HepG2 (cell line): ENCODE data around the gene OSGIN1. TPM values are rescaled to one million over a fixed set of nuclear protein-coding genes. Genes with fewer than 3 reads are reported as not detected.
A peak's percentile ranks its signal among the peaks of the same experiment; 100 is the strongest.

Experiments used
- ATAC-seq: fragments of 200-7000 bp; cut with Tn5 transposase; 3 replicates; pipeline ENCODE4 v1.9.1; 2020; ENCODE audit warnings: mild to moderate bottlenecking, moderate library complexity
- BruUV-seq: library from RNA; stranded (reverse); fragments of 400-500 nt; replicated peaks from 2 replicates; lab custom pipeline; 2021; lab: Mats Ljungman, UMichigan
- CTCF ChIA-PET: fragments of 300-600 bp; formaldehyde crosslinking; extraction: SDS; loops from one replicate; lab custom pipeline; 2021; ENCODE audit warnings: low total read pairs, inconsistent platforms, low intra/inter-chr PET ratio; lab: Yijun Ruan, JAX
- POLR2A ChIA-PET: fragments of 350-600 bp; sonication (Branson Sonifier 250); formaldehyde crosslinking; loops from one replicate; lab custom pipeline; 2020; ENCODE audit warnings: antibody characterized with exemption, inconsistent platforms; lab: Yijun Ruan, JAX
- DNase-seq: peaks from one replicate; pipeline ENCODE4 v3.0.0-alpha.2; 2015; ENCODE audit warnings: low spot score
- FAIRE-seq: peaks from 3 replicates; lab custom pipeline; 2011; peaks lifted over from hg19 to GRCh38; lab: Jason Lieb, UNC
- H2AFZ ChIP-seq: one replicate; pipeline ENCODE4 v1.6.1; 2011; ENCODE audit warnings: low read length, inconsistent platforms
- H3K27ac ChIP-seq: fragments of 300-600 bp; 3 replicates; pipeline ENCODE4 v1.8.0; 2011; ENCODE audit warnings: mixed run types, mild to moderate bottlenecking, mixed read lengths, low read length, inconsistent platforms; ENCODE audit not compliant: insufficient read depth; ENCODE audit errors: extremely low read length
- H3K27me3 ChIP-seq, 2 experiments: fragments of 200-600 bp in 1 of 2; 2 replicates in 1 of 2; 3 replicates in 1 of 2; pipeline versions ENCODE4 v1.6.0 to v1.8.0; 2011; ENCODE audit warnings: low read length in 2 of 2, mild to moderate bottlenecking in 2 of 2, moderate library complexity in 2 of 2, inconsistent platforms in 1 of 2; ENCODE audit not compliant: insufficient read depth in 2 of 2, control insufficient read depth in 1 of 2
- H3K36me3 ChIP-seq, 2 experiments: fragments of 200-600 bp in 1 of 2; replicated peaks in 1 of 2; 2 replicates in 1 of 2; 3 replicates in 1 of 2; pipeline versions ENCODE4 v1.5.1 to v1.8.0; 2011; ENCODE audit warnings: low read length in 2 of 2, inconsistent platforms in 1 of 2; ENCODE audit not compliant: insufficient read depth in 2 of 2, control insufficient read depth in 1 of 2
- H3K4me1 ChIP-seq: 2 replicates; pipeline ENCODE4 v1.5.1; 2012; ENCODE audit warnings: low read length, inconsistent platforms; ENCODE audit not compliant: insufficient read depth
- H3K4me2 ChIP-seq: 2 replicates; pipeline ENCODE4 v1.6.0; 2011; ENCODE audit warnings: low read depth, low read length, inconsistent platforms
- H3K4me3 ChIP-seq, 3 experiments: fragments of 200-600 bp in 1 of 3; sonication (generic), shearing (Covaris generic) in 1 of 3; replicated peaks in 1 of 3; 2 replicates each; pipeline ENCODE4 v1.5.1; 2011 to 2016; ENCODE audit warnings: low read length in 3 of 3, inconsistent platforms in 2 of 3, low read depth in 2 of 3, mild to moderate bottlenecking in 2 of 3, control low read depth in 1 of 3, mixed read lengths in 1 of 3; ENCODE audit not compliant: insufficient read depth in 1 of 3
- H3K79me2 ChIP-seq: one replicate; pipeline ENCODE4 v1.6.1; 2011; ENCODE audit warnings: low read length, inconsistent platforms; ENCODE audit not compliant: insufficient read depth
- H3K9ac ChIP-seq: 2 replicates; pipeline ENCODE4 v1.6.0; 2011; ENCODE audit warnings: mild to moderate bottlenecking, low read depth, low read length, inconsistent platforms; ENCODE audit not compliant: insufficient read depth
- H3K9me3 ChIP-seq: 2 replicates; pipeline ENCODE4 v1.5.1; 2012; ENCODE audit warnings: mild to moderate bottlenecking, low read length
- H4K20me1 ChIP-seq: 2 replicates; pipeline ENCODE4 v1.6.0; 2011; ENCODE audit warnings: inconsistent platforms, mild to moderate bottlenecking, low read length, moderate library complexity; ENCODE audit not compliant: insufficient read depth
- ARHGAP35 ChIP-seq: sonication (generic); formaldehyde crosslinking; IDR thresholded peaks from 2 replicates; pipeline ENCODE4 v1.9.0; 2022; ENCODE audit warnings: mild to moderate bottlenecking, inconsistent platforms, moderate library complexity, missing genetic modification reagents, borderline replicate concordance
- POLR2A ChIP-seq, 2 experiments: IDR thresholded peaks; 2 replicates each; pipeline ENCODE4 v1.6.1; 2011; ENCODE audit warnings: low read depth in 2 of 2, low read length in 2 of 2, mild to moderate bottlenecking in 1 of 2, moderate library complexity in 1 of 2; ENCODE audit not compliant: insufficient read depth in 1 of 2
- ZC3H4 ChIP-seq: sonication (generic); formaldehyde crosslinking; IDR thresholded peaks from 2 replicates; pipeline ENCODE4 v1.4.0; 2020; ENCODE audit warnings: missing genetic modification reagents, borderline replicate concordance
- ZNF629 ChIP-seq: sonication (generic); formaldehyde crosslinking; conservative IDR thresholded peaks from 2 replicates; pipeline ENCODE4 v1.5.0; 2020; ENCODE audit warnings: missing genetic modification reagents
- ZNF788 ChIP-seq: sonication (generic); formaldehyde crosslinking; IDR thresholded peaks from 2 replicates; pipeline ENCODE4 v1.5.0; 2020; ENCODE audit warnings: mild to moderate bottlenecking, missing genetic modification reagents, borderline replicate concordance
- WGBS: methylation state at CpG from one replicate; pipeline ENCODE4 v1.1.6; 2017; ENCODE audit warnings: low lambda C conversion rate; 5-methylcytosine and 5-hydroxymethylcytosine counted together
- in situ Hi-C: cut with HindIII; loops from 2 replicates; pipeline ENCODE4 v1.10.0; 2017; ENCODE audit warnings: low pct_unique_long_range_greater_than_20kb; ENCODE audit not compliant: extremely low pct_ligation_motif_present
- intact Hi-C: fragments of 100-400 bp; cut with micrococcal nuclease; formaldehyde crosslinking; loops from one replicate; pipeline ENCODE4 v1.10.0; 2022; ENCODE audit not compliant: unreplicated experiment
- polyA plus RNA-seq, 8 experiments: library from polyadenylated mRNA; depleted of rRNA in 3 of 8; stranded (reverse) in 7 of 8; unstranded in 1 of 8; fragments of >200 nt; fragmentation: Illumina TruSeq in 4 of 8; extraction: Trizol in 4 of 8; gene quantifications; 2 replicates each; pipeline versions ENCODE4 v1.2.1 to v1.2.3, GENCODE V29; 2011 to 2016; ENCODE audit warnings: low read depth in 4 of 8, missing spikeins in 1 of 8, mixed read lengths in 1 of 8; ENCODE audit not compliant: insufficient read depth in 1 of 8
- total RNA-seq, 5 experiments: library from RNA; depleted of rRNA; stranded (reverse); fragments of >200 nt; fragmentation: Illumina TruSeq; extraction: Trizol; gene quantifications; 2 replicates each; pipeline ENCODE4 v1.2.3, GENCODE V29; 2016; ENCODE audit warnings: low read depth in 1 of 5
- TF ChIP-seq, protein P1 (sequence below): fragments of 450-650 bp; IDR thresholded peaks from 2 replicates; pipeline ENCODE4 v1.6.1; 2016

Gene OSGIN1
- total and polyA plus RNA-seq, 2 of the 13 experiments (the other 11 are each of a cell fraction or from before 2014, with no cell fraction given): 20.5 to 27.1 TPM

DNA sequence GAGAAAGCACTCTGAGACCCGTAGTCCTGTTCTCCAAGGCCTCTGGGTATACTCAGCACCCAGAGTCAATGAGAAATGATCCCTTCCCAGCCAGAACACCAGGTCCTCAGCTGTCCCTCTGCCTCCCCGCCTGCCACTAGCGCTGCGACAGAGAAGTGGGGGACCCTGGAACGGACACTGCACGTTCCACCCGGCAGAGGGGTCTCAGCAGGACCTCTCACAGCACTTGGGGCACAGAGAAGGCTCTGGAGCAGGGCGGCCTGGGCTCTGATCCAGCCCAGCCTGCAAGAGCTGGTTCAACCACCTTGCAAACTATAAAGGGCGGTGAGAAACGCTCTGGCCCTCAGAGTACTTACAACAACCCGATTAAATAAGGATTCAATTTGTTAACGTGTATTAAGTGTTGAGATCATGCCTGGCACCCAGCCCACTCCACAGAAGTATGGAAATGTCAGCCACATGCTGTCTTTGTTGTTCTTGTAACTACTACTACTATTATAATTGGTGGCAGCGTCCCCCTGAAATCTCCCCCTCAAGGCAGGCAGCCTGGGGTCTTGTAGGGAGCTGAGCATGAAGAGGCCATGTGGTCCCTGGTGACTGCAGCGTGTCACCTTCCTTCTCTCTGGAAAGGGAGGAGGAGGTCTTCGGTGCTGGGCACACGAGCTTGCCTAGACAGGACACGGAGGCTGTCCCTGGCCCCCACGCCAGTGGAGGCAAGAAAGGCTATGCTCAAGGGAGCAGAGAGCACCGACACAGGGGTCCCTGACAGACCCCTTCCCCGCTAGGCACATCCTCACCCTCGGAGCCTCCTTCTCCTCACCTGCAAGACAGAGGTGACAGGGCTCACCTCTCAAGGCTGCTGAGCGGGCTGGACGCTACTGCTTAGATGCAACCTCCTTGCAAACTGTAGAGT is 2.4 kb downstream of the OSGIN1 start:
- ChIA-PET POLR2A (interaction anchor here (1.1 to 3.4 kb wide), 4 partner anchors 9 to 29 kb away, joined by 3 to 46 read pairs (median 8); no protein-coding TSS in a partner anchor), CTCF (interaction anchor here (2.2 to 5.5 kb wide), 3 partner anchors 28 to 109 kb away, joined by 7 to 53 read pairs (median 31); no protein-coding TSS in a partner anchor)
- Histone ChIP-seq H3K4me1 (peaks cover 52% of the 10 kb centered on the region), H3K4me2 (peak overlapping the region; percentile 97), H4K20me1 (peaks cover 37% of the 10 kb centered on the region), H2AFZ (no peak overlapping the region), H3K27ac (peak overlapping the region; percentile 94), H3K9ac (peak overlapping the region; percentile 87; the same call in 1 of the 2 replicates), H3K27me3 (no peaks in the 10 kb centered on the region; a peak in 1 of 5 replicates), H3K9me3 (no peaks in the 10 kb centered on the region), H3K4me3 (peak overlapping the region in 1 of 3 experiments; percentile 90; a peak in 2 of 6 replicates), H3K36me3 (peaks cover 33 to 51% of the 10 kb centered on the region in 2 experiments), H3K79me2 (peaks cover 24% of the 10 kb centered on the region)
- ATAC-seq: no peak
- intact Hi-C loops: loop anchor here (1.0 to 10.0 kb wide), 3 partner anchors 89 to 131 kb away; no protein-coding TSS in a partner anchor
- 86% methylated on average over 22 of the region's 23 CpGs for WGBS
- TF ChIP-seq ZNF629 (CRISPR knock-in tag): no peak
- TF ChIP-seq, protein P1, sequence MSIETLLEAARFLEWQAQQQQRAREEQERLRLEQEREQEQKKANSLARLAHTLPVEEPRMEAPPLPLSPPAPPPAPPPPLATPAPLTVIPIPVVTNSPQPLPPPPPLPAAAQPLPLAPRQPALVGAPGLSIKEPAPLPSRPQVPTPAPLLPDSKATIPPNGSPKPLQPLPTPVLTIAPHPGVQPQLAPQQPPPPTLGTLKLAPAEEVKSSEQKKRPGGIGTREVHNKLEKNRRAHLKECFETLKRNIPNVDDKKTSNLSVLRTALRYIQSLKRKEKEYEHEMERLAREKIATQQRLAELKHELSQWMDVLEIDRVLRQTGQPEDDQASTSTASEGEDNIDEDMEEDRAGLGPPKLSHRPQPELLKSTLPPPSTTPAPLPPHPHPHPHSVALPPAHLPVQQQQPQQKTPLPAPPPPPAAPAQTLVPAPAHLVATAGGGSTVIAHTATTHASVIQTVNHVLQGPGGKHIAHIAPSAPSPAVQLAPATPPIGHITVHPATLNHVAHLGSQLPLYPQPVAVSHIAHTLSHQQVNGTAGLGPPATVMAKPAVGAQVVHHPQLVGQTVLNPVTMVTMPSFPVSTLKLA: peak; percentile 56
- TF ChIP-seq ZNF788 (CRISPR knock-in tag): 0 out of 2 replicates have a peak, but pooled peaks have one; percentile 1
- TF ChIP-seq ARHGAP35 (CRISPR knock-in tag): 0 out of 2 replicates have a peak, but pooled peaks have one; percentile 8
- peak; percentile 73; the same call in 1 of the 2 replicates for TF ChIP-seq ZC3H4 (CRISPR knock-in tag)
- TF ChIP-seq POLR2A (IDR thresholded peaks at IDR 0.05; ENCODE audit: insufficient read depth in 1 of 2, low read depth in 2 of 2, low read length in 2 of 2): peak in 1 of 2 experiments; percentile 14; a peak in 3 of 4 replicates
- DNase-seq: no peak
- no TSS peak for BruUV-seq
- in situ Hi-C loops: loop anchor here (5.0 to 25.0 kb wide), 2 partner anchors 87 to 232 kb away; partner anchors contain the start of genes ADAD2, SLC38A8 and TAF1C
- FAIRE-seq: no peak
